ENCODE measurements around the gene COX8C.
A peak's percentile ranks its signal among the peaks of the same experiment; 100 is the strongest.

COX8C gene

DNA sequence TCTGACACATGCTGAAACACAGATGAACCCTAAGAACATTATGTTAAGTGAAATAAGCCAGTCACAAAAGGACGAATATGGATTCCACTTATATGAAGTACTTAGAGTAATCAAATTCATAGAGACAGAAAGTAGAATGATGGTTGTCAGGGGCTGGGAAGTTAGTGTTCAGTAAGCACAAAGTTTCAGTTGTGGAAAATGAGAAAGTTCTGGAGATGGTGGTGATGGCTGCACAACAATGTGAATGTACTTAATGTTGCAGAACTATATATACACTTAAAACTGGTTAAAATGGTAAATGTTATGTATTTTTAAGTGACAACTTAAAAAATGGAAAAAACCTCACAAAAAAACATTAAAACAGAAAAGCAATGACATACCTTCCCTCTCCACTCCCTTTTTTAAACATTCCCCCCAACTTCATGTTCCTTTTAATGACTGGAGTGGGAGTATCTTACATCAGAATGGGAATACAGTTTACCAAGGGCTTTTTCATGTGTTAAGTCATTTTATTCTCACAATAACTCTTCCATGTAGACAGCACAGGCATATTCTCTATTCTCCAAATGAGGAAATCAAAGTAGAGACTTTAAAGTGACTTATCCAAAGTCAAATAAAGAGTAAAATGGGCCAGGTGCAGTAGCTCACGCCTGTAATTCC, 38.2 kb upstream of the COX8C start:
- Histone ChIP-seq H2AFZ (ENCODE audit: low read length, unreplicated experiment) (no peak overlapping the region), H3K79me2 (ENCODE audit: control insufficient read depth, insufficient read depth, low read length, unreplicated experiment) (peaks cover 74% of the 10 kb centered on the region), H3K4me3 (ENCODE audit: low read depth, low read length) (no peak overlapping the region), H3K36me3 (ENCODE audit: insufficient read depth, low read length) (no peaks in the 10 kb centered on the region), H3K27me3 (ENCODE audit: insufficient read depth, low read length) (no peaks in the 10 kb centered on the region), H3K27ac (ENCODE audit: low read depth, low read length) (no peak overlapping the region), H3K4me1 (ENCODE audit: control insufficient read depth, insufficient read depth, low read length, unreplicated experiment) (peaks cover 24% of the 10 kb centered on the region)

DNA sequence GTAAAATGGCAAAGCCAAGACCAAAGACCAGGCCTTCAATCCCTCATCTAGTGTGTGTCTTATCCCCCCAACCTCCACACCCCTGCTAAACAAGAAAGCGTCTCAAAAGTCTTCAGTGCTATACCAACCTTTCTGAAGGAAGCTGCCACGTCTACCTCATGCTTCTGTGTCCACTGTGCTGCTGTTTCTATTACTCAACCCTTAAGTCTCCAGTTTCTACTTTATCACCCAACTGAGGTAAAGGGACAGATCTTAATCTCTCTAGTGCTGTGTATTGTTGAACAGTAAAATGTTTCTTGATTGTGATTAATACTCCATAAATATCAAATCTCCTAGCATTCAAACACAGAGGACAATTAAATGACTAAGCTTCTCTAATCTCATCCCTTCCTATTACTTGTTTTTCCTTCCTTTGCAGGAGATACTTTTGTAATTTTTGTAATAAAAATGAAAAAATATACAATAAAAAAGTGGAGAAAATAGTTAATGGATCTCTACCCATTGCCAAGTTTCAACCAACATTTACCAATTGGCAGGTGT, 37.5 kb upstream of the COX8C start:
- Histone ChIP-seq H3K4me3 (ENCODE audit: low read depth, low read length) (no peak overlapping the region), H3K36me3 (ENCODE audit: insufficient read depth, low read length) (no peaks in the 10 kb centered on the region), H3K79me2 (ENCODE audit: control insufficient read depth, insufficient read depth, low read length, unreplicated experiment) (peaks cover 75% of the 10 kb centered on the region), H3K4me1 (ENCODE audit: control insufficient read depth, insufficient read depth, low read length, unreplicated experiment) (peaks cover 20% of the 10 kb centered on the region), H3K27me3 (ENCODE audit: insufficient read depth, low read length) (no peaks in the 10 kb centered on the region), H3K27ac (ENCODE audit: low read depth, low read length) (no peak overlapping the region), H2AFZ (ENCODE audit: low read length, unreplicated experiment) (no peak overlapping the region)

DNA sequence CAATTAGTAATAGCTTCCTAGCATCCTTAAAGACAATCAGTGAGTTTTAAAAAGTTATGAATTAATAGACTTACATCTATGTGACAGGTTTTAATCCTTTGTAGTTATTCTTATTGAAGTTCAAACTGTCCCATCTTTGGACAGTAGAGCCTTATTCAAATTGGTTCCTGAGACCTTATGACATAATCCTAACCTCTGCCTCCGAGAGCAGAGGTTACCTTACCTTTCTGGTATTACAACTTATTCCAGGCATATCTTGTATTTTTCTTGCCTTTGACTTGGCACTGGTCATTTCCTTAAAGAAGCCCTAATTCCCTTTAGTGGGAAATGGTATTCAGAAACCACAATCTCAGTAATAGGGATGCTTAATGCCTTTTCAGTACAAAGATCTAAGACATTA, 35.9 kb upstream of the COX8C start:
- Histone ChIP-seq H3K36me3 (ENCODE audit: insufficient read depth, low read length) (no peaks in the 10 kb centered on the region), H3K27ac (ENCODE audit: low read depth, low read length) (no peak overlapping the region), H2AFZ (ENCODE audit: low read length, unreplicated experiment) (no peak overlapping the region), H3K4me3 (ENCODE audit: low read depth, low read length) (no peak overlapping the region), H3K79me2 (ENCODE audit: control insufficient read depth, insufficient read depth, low read length, unreplicated experiment) (peaks cover 70% of the 10 kb centered on the region), H3K4me1 (ENCODE audit: control insufficient read depth, insufficient read depth, low read length, unreplicated experiment) (peaks cover 4% of the 10 kb centered on the region), H3K27me3 (ENCODE audit: insufficient read depth, low read length) (no peaks in the 10 kb centered on the region)

DNA sequence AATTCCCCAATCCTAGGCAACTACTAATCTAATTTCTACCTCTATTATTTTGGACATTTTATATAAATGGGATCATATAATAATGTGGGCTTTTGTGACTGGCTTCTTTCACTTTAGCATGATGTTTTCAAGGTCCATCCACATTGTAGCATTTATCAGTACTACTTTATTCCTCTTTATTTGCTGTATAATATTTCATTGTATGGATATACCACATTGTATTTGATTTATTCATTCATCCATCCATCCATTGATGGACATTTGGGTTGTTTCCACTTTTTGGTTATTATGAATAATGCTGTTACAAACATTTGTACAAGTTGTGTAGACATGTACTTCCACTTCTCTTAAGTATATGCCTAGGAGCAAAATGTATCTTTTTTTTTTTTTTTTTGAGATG, 31.4 kb upstream of the COX8C start:
- H3K4me1 ChIP-seq (ENCODE audit: control insufficient read depth, insufficient read depth, low read length, unreplicated experiment), result peaks cover 42% of the 10 kb centered on the region
- H3K4me3 ChIP-seq (ENCODE audit: low read depth, low read length), result no peak overlapping the region
- no peaks in the 10 kb centered on the region for H3K27me3 ChIP-seq (ENCODE audit: insufficient read depth, low read length)
- no peak overlapping the region for H2AFZ ChIP-seq (ENCODE audit: low read length, unreplicated experiment)
- H3K36me3 ChIP-seq (ENCODE audit: insufficient read depth, low read length), result no peaks in the 10 kb centered on the region
- no peak overlapping the region for H3K27ac ChIP-seq (ENCODE audit: low read depth, low read length)
- H3K79me2 ChIP-seq (ENCODE audit: control insufficient read depth, insufficient read depth, low read length, unreplicated experiment), result peaks cover 79% of the 10 kb centered on the region

DNA sequence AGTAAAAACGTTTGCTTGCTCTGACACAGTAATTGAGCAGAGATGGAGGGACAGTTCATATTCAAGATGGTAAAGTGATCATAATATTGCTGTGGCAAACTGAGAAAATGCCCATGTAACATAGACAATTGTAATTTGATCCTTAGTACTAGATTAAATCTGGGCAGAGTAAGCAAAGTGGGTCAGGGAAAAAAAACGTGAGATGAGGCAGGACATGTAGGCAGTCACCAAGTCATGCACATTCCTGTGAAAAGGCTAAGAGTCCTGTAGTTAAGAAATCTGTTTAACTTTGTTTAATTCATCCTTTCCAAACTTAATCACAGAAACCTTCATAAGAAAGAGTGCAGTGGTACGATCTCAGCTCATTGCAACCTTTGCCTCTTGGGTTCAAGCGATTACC, 30.3 kb upstream of the COX8C start:
- Histone ChIP-seq H2AFZ (ENCODE audit: low read length, unreplicated experiment) (no peak overlapping the region), H3K27ac (ENCODE audit: low read depth, low read length) (no peak overlapping the region), H3K4me1 (ENCODE audit: control insufficient read depth, insufficient read depth, low read length, unreplicated experiment) (peaks cover 43% of the 10 kb centered on the region), H3K27me3 (ENCODE audit: insufficient read depth, low read length) (no peaks in the 10 kb centered on the region), H3K36me3 (ENCODE audit: insufficient read depth, low read length) (no peaks in the 10 kb centered on the region), H3K4me3 (ENCODE audit: low read depth, low read length) (no peak overlapping the region), H3K79me2 (ENCODE audit: control insufficient read depth, insufficient read depth, low read length, unreplicated experiment) (peaks cover 85% of the 10 kb centered on the region)

DNA sequence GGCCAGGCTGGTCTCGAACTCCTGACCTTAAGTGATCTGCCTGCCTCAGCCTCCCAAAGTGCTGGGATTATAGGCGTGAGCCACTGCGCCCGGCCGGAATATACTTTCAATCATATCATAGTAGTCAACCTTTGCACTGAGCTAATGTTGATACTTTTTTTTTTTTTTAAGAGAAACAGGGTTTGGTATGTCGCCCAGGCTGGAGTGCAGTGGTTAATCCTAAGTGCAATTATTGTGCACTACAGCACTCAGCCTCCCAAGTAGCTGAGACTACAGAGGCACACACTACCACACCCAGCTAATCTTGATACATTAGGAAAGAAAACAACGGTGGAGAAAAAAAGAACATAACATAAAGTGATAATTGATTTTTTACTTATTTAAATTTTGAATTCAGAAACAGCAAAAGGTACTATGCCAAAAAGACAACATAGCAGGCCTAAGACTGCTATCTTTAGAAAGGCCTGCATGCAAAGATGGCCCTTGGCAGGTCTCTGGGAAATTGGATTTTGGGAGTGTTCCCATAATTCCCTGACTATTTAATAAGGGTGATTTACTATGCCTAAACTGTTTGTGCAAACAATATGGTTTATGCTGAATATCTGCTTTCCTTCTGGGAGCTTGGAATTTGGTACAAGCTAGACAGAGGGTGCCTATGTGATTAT, 29.6 kb upstream of the COX8C start:
- Histone ChIP-seq H2AFZ (ENCODE audit: low read length, unreplicated experiment) (no peak overlapping the region), H3K4me1 (ENCODE audit: control insufficient read depth, insufficient read depth, low read length, unreplicated experiment) (peaks cover 43% of the 10 kb centered on the region), H3K79me2 (ENCODE audit: control insufficient read depth, insufficient read depth, low read length, unreplicated experiment) (peaks cover 86% of the 10 kb centered on the region), H3K27ac (ENCODE audit: low read depth, low read length) (peak overlapping the region; percentile 74), H3K27me3 (ENCODE audit: insufficient read depth, low read length) (no peaks in the 10 kb centered on the region), H3K4me3 (ENCODE audit: low read depth, low read length) (peak overlapping the region; percentile 19), H3K36me3 (ENCODE audit: insufficient read depth, low read length) (no peaks in the 10 kb centered on the region)

DNA sequence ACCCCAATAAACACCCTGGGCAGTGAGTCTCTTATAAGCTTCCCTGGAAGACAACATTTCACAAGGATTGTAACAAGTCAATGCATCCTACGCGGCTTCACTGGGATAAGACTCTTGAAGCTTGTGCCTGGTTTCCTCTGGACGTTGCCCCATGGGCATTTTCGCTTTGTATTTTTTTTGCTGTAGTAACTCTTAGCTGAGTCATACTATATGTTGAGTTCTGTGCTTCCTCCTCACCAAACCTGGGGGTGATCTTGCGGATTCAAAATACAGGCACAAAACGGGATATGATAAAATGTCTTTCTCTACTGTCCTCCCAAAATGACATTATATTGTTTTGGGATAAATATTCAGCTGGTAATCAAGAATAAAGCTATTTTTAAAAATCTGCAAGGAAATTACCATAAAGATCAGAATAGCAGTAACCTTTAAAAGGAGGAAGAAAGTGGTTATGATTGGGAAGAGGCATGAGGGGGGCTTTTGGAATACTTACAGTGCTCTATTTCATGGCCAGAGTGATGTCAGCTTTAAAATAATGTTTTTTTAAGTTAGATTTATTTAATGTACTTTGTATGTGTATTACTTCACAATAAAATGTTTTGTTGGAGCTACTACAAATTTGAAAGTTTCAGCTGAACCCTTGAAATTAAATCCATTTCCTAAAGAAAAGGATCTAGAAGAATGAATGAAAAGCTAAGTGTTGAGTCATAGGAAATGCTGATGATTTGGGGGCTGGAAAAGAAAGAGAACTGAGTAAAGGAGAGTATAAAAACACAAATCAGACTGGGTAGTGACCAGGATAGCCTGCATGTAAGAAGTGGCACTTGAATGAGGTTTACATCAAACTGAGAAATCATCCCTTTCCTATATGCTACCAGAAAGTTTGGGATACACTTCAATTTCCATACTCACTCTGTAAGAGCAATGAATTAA, 28.8 kb upstream of the COX8C start:
- H3K27ac ChIP-seq (ENCODE audit: low read depth, low read length), result peak overlapping the region; percentile 74
- H3K36me3 ChIP-seq (ENCODE audit: insufficient read depth, low read length), result no peaks in the 10 kb centered on the region
- H3K79me2 ChIP-seq (ENCODE audit: control insufficient read depth, insufficient read depth, low read length, unreplicated experiment), result peaks cover 86% of the 10 kb centered on the region
- H3K4me1 ChIP-seq (ENCODE audit: control insufficient read depth, insufficient read depth, low read length, unreplicated experiment), result peaks cover 43% of the 10 kb centered on the region
- H2AFZ ChIP-seq (ENCODE audit: low read length, unreplicated experiment), result no peak overlapping the region
- H3K27me3 ChIP-seq (ENCODE audit: insufficient read depth, low read length), result no peaks in the 10 kb centered on the region
- H3K4me3 ChIP-seq (ENCODE audit: low read depth, low read length), result peak overlapping the region; percentile 19

DNA sequence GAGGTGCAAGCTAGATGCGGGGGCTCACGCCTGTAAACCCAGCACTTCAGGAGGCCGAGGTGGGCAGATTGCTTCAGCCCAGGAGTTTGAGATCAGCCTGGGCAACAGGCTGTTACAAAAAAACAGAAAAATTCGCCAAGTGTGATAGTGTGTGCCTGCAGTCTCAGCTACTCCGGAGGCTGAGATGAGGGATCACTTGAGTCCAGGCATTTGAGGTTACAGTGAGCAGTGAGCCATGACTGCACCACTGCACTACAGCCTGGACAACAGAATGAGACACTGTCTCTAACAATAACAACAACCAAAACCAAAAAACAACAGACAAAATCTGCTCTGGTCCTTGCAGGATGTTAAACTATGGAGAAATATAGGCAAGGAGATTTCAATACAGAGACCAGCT, 28.1 kb upstream of the COX8C start:
- peaks cover 87% of the 10 kb centered on the region for H3K79me2 ChIP-seq (ENCODE audit: control insufficient read depth, insufficient read depth, low read length, unreplicated experiment)
- H3K36me3 ChIP-seq (ENCODE audit: insufficient read depth, low read length), result no peaks in the 10 kb centered on the region
- H3K27me3 ChIP-seq (ENCODE audit: insufficient read depth, low read length), result no peaks in the 10 kb centered on the region
- H3K4me3 ChIP-seq (ENCODE audit: low read depth, low read length), result no peak overlapping the region
- peaks cover 43% of the 10 kb centered on the region for H3K4me1 ChIP-seq (ENCODE audit: control insufficient read depth, insufficient read depth, low read length, unreplicated experiment)
- H2AFZ ChIP-seq (ENCODE audit: low read length, unreplicated experiment), result no peak overlapping the region
- H3K27ac ChIP-seq (ENCODE audit: low read depth, low read length), result peak overlapping the region; percentile 74

DNA sequence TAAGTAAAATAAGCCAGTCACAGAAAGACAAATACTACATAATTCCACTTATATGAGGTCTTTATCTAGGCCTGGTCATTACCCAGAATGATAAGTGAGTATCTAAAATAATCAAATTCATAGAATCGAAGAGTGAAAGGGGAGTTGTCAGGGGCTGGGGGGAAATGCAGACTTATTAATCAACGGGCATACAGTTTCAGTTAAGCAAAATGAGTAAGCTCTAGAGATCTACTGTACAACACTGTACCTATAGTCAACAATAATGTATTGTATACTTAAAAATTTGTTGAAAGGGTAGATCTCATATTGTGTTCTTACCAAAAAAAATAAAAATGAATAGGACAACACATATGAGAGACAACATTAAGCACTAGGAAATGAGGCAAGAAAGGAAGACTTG, 27.5 kb upstream of the COX8C start:
- H3K27ac ChIP-seq (ENCODE audit: low read depth, low read length), result peak overlapping the region; percentile 74; the same call in 1 of the 2 replicates
- no peak overlapping the region for H2AFZ ChIP-seq (ENCODE audit: low read length, unreplicated experiment)
- no peaks in the 10 kb centered on the region for H3K27me3 ChIP-seq (ENCODE audit: insufficient read depth, low read length)
- peaks cover 87% of the 10 kb centered on the region for H3K79me2 ChIP-seq (ENCODE audit: control insufficient read depth, insufficient read depth, low read length, unreplicated experiment)
- H3K4me3 ChIP-seq (ENCODE audit: low read depth, low read length), result no peak overlapping the region
- H3K36me3 ChIP-seq (ENCODE audit: insufficient read depth, low read length), result no peaks in the 10 kb centered on the region
- peaks cover 43% of the 10 kb centered on the region for H3K4me1 ChIP-seq (ENCODE audit: control insufficient read depth, insufficient read depth, low read length, unreplicated experiment)

DNA sequence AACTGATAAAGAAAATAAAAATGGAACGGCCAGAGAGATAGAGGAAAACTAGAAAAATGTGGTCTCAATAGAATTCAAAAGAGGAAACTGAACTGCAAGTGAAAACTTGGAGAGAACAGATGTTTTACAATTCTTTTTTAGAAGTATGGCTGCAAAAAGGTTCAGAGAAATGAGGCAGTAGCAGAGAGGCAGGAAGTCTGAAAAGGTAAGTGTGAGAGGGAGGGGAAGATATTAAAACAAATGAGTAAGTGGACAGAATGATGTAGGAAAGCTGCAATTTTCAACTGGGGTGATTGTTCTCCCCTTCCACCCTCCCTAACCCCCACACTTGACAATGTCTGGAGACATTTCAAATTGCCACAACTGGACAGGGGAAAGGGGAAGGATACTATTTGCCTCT, 27.0 kb upstream of the COX8C start:
- Histone ChIP-seq H3K4me3 (ENCODE audit: low read depth, low read length) (no peak overlapping the region), H3K79me2 (ENCODE audit: control insufficient read depth, insufficient read depth, low read length, unreplicated experiment) (peaks cover 89% of the 10 kb centered on the region), H3K27ac (ENCODE audit: low read depth, low read length) (peak overlapping the region; percentile 74; the same call in 1 of the 2 replicates), H3K36me3 (ENCODE audit: insufficient read depth, low read length) (no peaks in the 10 kb centered on the region), H2AFZ (ENCODE audit: low read length, unreplicated experiment) (no peak overlapping the region), H3K4me1 (ENCODE audit: control insufficient read depth, insufficient read depth, low read length, unreplicated experiment) (peaks cover 43% of the 10 kb centered on the region), H3K27me3 (ENCODE audit: insufficient read depth, low read length) (no peaks in the 10 kb centered on the region)

Data from ACC112 (cell line).